GM21526 (cell line): ENCODE data around the gene CLBA1.

Experiments
- ATAC-seq: cut with Tn5 transposase; IDR thresholded peaks from one replicate; pipeline ENCODE4 v1.9.1; 2021; ENCODE audit warnings: moderate library complexity; ENCODE audit not compliant: unreplicated experiment, low FRiP score

Gene CLBA1

GRCh38 chr14:105039458-105040205, 54.0 kb downstream of the CLBA1 start:
- ATAC-seq, result no peak

GRCh38 chr14:105041841-105042765, 56.5 kb downstream of the CLBA1 start:
- ATAC-seq, result no peak

- ATAC-seq, result no peak
Observed at GRCh38 chr14:105042813-105043212, 57.2 kb downstream of the CLBA1 start.

GRCh38 chr14:105043641-105044040, 58.1 kb downstream of the CLBA1 start:
- no peak for ATAC-seq
